GM18873 (cell line): ENCODE data around the gene UQCC5.

Experiments used
- ATAC-seq: cut with Tn5 transposase; IDR thresholded peaks from one replicate; pipeline ENCODE4 v1.9.1; 2021; ENCODE audit warnings: mild to moderate bottlenecking, moderate library complexity, moderate number of reproducible peaks; ENCODE audit not compliant: unreplicated experiment, low FRiP score

Gene UQCC5

GRCh38 chr3:52503788-52504424 is 32.5 kb upstream of the UQCC5 start:
- ATAC-seq: no peak

- ATAC-seq: no peak
These were observed 31.4 kb upstream of the UQCC5 start for GRCh38 chr3:52504977-52505376.

- ATAC-seq: no peak
These were observed 30.0 kb upstream of the UQCC5 start for GRCh38 chr3:52506266-52506966.

- no peak for ATAC-seq
These were observed 29.0 kb upstream of the UQCC5 start for GRCh38 chr3:52507359-52507758.

GRCh38 chr3:52509753-52510328 is 26.6 kb upstream of the UQCC5 start:
- ATAC-seq: no peak

GRCh38 chr3:52511509-52511908 is 24.9 kb upstream of the UQCC5 start:
- ATAC-seq: no peak

- ATAC-seq: no peak
These were observed 24.3 kb upstream of the UQCC5 start for GRCh38 chr3:52512105-52512504.

- no peak for ATAC-seq
These were observed 23.7 kb upstream of the UQCC5 start for GRCh38 chr3:52512727-52513126.

- ATAC-seq: no peak
These were observed 23.1 kb upstream of the UQCC5 start for GRCh38 chr3:52513281-52513680.

GRCh38 chr3:52514576-52514975 is 21.8 kb upstream of the UQCC5 start:
- ATAC-seq: no peak

- no peak for ATAC-seq
These were observed 21.2 kb upstream of the UQCC5 start for GRCh38 chr3:52515192-52515591.

- ATAC-seq: no peak
These were observed 19.8 kb upstream of the UQCC5 start for GRCh38 chr3:52516509-52517195.

- no peak for ATAC-seq
These were observed 18.3 kb upstream of the UQCC5 start for GRCh38 chr3:52517796-52518722.

- ATAC-seq: no peak
These were observed 17.5 kb upstream of the UQCC5 start for GRCh38 chr3:52518723-52519444.

GRCh38 chr3:52519445-52520140 is 16.8 kb upstream of the UQCC5 start:
- no peak for ATAC-seq

- no peak for ATAC-seq
These were observed 16.2 kb upstream of the UQCC5 start for GRCh38 chr3:52520141-52520667.

GRCh38 chr3:52520716-52521487 is 15.5 kb upstream of the UQCC5 start:
- no peak for ATAC-seq

GRCh38 chr3:52521488-52521824 is 14.9 kb upstream of the UQCC5 start:
- no peak for ATAC-seq
